Measurements from ENCODE around the gene DLX3.
"Not testable (repeated sequence)": the region's sequence is repeated elsewhere in the genome, so short reads cannot be mapped to it uniquely, and the experiment has no call there.

Gene DLX3

GRCh38 chr17:49995055-49995738 is at the start of gene DLX3:
Gene DLX3, minus strand, starts transcription at chr17:49995224. Its CDS starts 226 bp downstream, at chr17:49994998.
- peak; percentile 75 for DNase-seq (ENCODE audit: low read depth)

GRCh38 chr17:50044483-50044882 is 49.5 kb upstream of the DLX3 start:
- DNase-seq (ENCODE audit: low read depth): no peak

- DNase-seq (ENCODE audit: low read depth): no peak
These were observed 48.5 kb upstream of the DLX3 start for GRCh38 chr17:50043290-50044148.

GRCh38 chr17:50042211-50042610 is 47.2 kb upstream of the DLX3 start:
- no peak for DNase-seq (ENCODE audit: low read depth)

GRCh38 chr17:50040496-50040895 is 45.5 kb upstream of the DLX3 start:
- DNase-seq (ENCODE audit: low read depth): not testable (repeated sequence)

- no peak for DNase-seq (ENCODE audit: low read depth)
These were observed 44.0 kb upstream of the DLX3 start for GRCh38 chr17:50039058-50039457.

- DNase-seq (ENCODE audit: low read depth): peak; percentile 72
These were observed 42.5 kb upstream of the DLX3 start for GRCh38 chr17:50037321-50038107.

- DNase-seq (ENCODE audit: low read depth): no peak
These were observed 41.6 kb upstream of the DLX3 start for GRCh38 chr17:50036455-50037261.

- DNase-seq (ENCODE audit: low read depth): no peak
These were observed 40.9 kb upstream of the DLX3 start for GRCh38 chr17:50035945-50036344.

GRCh38 chr17:50035421-50035879 is 40.4 kb upstream of the DLX3 start:
- DNase-seq (ENCODE audit: low read depth): no peak

- DNase-seq (ENCODE audit: low read depth): no peak
These were observed 39.7 kb upstream of the DLX3 start for GRCh38 chr17:50034498-50035364.

- DNase-seq (ENCODE audit: low read depth): no peak
These were observed 38.3 kb upstream of the DLX3 start for GRCh38 chr17:50033316-50033715.

GRCh38 chr17:50029185-50029584 is 34.2 kb upstream of the DLX3 start:
- no peak for DNase-seq (ENCODE audit: low read depth)

- DNase-seq (ENCODE audit: low read depth): no peak
These were observed 33.7 kb upstream of the DLX3 start for GRCh38 chr17:50028736-50029120.

GRCh38 chr17:50027881-50028735 is 33.1 kb upstream of the DLX3 start:
- DNase-seq (ENCODE audit: low read depth): peak; percentile 47

- DNase-seq (ENCODE audit: low read depth): peak; percentile 87
These were observed 32.3 kb upstream of the DLX3 start for GRCh38 chr17:50027172-50027880.

GRCh38 chr17:50026837-50027171 is 31.8 kb upstream of the DLX3 start:
- DNase-seq (ENCODE audit: low read depth): peak; percentile 65

- no peak for DNase-seq (ENCODE audit: low read depth)
These were observed 31.1 kb upstream of the DLX3 start for GRCh38 chr17:50026046-50026675.

- no peak for DNase-seq (ENCODE audit: low read depth)
These were observed 29.8 kb upstream of the DLX3 start for GRCh38 chr17:50024808-50025207.
